WI38 (cell line): ENCODE results near the gene CENPC.

Experiments used
- H3K4me3 ChIP-seq: 2 replicates; pipeline ENCODE4 v1.5.1; 2011; ENCODE audit warnings: low read depth, mild to moderate bottlenecking, control low read depth, low read length
- TF ChIP-seq, protein P1 (sequence below): IDR thresholded peaks from 2 replicates; pipeline ENCODE4 v1.5.1; 2012; ENCODE audit warnings: low read depth, mild to moderate bottlenecking, control low read depth, low read length

CENPC gene

GRCh38 chr4:67520141-67520540 lies 25.2 kb downstream of the CENPC start:
- no peak overlapping the region for H3K4me3 ChIP-seq
- TF ChIP-seq, protein P1, sequence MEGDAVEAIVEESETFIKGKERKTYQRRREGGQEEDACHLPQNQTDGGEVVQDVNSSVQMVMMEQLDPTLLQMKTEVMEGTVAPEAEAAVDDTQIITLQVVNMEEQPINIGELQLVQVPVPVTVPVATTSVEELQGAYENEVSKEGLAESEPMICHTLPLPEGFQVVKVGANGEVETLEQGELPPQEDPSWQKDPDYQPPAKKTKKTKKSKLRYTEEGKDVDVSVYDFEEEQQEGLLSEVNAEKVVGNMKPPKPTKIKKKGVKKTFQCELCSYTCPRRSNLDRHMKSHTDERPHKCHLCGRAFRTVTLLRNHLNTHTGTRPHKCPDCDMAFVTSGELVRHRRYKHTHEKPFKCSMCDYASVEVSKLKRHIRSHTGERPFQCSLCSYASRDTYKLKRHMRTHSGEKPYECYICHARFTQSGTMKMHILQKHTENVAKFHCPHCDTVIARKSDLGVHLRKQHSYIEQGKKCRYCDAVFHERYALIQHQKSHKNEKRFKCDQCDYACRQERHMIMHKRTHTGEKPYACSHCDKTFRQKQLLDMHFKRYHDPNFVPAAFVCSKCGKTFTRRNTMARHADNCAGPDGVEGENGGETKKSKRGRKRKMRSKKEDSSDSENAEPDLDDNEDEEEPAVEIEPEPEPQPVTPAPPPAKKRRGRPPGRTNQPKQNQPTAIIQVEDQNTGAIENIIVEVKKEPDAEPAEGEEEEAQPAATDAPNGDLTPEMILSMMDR: no peak

DNA sequence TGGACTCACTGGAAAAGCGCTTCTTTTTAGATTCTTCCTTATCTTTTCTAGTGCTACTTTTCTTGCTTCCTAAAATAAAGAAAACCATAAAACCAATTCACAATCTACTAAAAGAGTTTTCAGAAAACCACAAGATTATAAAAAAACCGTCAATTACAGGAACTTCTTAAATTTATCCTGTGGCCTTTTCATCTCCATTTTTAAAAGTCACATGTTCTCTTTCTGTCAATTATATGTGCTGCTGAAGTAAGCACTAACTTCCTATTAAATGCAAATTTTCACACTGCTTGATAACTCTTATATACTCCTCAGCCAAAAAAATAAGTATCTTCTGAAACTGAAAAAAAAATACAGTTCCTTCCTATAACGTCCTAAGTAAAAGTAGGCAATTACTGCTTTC lies 32.8 kb downstream of the CENPC start:
- H3K4me3 ChIP-seq: no peak overlapping the region
- TF ChIP-seq, protein P1: no peak

DNA sequence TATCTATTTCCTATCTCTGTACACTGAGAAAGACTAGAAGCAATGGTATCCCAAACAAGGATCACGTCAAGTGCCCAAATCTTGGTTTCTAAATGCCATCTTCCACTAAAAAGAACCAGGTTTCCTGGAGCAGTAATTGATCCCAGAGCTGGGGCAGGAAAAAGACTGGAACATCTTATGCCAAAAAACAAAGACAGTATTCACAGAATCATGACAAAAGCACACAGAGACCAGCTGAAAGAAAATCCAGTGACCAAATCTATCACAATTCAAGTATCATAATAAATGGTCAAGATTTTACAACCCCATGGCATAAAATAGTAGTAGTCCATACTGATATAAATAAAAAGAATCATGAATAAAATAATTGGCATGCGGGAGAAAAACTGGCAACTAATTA lies 44.9 kb downstream of the CENPC start:
- TF ChIP-seq, protein P1: no peak

DNA sequence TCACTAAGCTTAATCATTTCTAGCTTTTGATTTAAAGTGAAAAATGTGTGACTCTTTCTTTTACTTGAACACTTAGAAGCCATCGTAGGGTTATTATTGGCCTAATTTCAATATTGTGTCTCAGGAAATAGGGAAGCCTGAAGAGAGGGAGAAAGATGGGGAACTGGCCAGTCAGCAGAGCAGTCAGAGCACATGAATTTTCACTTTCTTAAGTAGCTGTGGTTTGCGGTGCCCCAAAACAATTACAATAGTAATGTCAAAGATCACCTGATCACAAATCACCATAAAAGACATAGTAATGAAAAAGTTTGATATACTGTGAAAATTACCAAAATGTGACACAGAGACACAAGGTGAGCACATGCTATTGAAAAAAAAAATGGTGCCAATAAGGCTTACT lies 45.5 kb downstream of the CENPC start:
- TF ChIP-seq, protein P1: no peak
- no peak overlapping the region for H3K4me3 ChIP-seq

More for the DNA sequence above, 44.9 kb downstream of the CENPC start:
- H3K4me3 ChIP-seq: no peak overlapping the region

- TF ChIP-seq, protein P1: no peak
Observed at GRCh38 chr4:67483868-67484602, 61.3 kb downstream of the CENPC start.

GRCh38 chr4:67480810-67481209 lies 64.5 kb downstream of the CENPC start:
- TF ChIP-seq, protein P1: no peak
- H3K4me3 ChIP-seq: no peak overlapping the region

More at GRCh38 chr4:67483868-67484602, 61.3 kb downstream of the CENPC start:
- no peak overlapping the region for H3K4me3 ChIP-seq

DNA sequence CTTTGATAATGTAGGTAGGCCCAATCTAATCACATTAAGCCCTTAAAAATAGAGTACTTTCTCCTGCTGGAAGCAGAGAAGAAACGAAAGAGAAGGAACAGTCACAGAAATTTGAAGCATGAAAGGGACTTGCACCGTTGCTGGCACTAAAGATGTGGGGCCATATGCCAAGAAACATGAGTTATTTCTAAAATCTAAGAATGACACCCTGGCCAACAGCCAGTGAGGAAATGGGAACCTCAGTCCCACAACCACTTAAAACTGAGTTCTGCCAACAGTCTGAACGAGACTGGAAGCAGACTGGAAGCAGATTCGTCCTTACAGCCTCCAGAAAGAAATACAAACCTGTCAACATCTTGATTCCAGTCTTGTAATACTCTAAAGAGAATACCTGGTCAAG lies 70.1 kb downstream of the CENPC start:
- H3K4me3 ChIP-seq: no peak overlapping the region
- TF ChIP-seq, protein P1: no peak
